D341Med (cell line): ENCODE data around the gene GALNT17.

Experiments used
- DNase-seq: peaks from one replicate; pipeline ENCODE4 v3.0.0; 2012; ENCODE audit warnings: low spot score

Gene GALNT17

DNA sequence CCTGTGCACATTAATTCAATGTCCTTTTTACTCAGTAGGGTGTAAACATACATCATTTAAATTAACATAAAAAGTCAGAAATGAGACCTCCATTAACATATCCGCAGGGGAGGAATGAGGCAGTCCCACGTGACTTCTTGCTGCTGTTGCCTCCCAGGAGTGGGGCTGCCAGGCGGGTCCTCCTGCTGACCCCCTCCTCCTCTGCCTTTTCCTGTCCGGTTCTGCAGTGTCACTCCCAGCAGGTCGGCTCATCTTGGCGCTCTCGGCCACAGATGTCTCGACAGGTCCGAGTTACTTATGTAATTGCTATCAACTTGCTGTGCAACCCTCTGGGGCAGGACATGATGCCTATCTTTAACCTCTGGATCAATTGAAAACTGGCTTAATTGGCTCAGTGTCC, 329.6 kb downstream of the GALNT17 start:
- no peak for DNase-seq

DNA sequence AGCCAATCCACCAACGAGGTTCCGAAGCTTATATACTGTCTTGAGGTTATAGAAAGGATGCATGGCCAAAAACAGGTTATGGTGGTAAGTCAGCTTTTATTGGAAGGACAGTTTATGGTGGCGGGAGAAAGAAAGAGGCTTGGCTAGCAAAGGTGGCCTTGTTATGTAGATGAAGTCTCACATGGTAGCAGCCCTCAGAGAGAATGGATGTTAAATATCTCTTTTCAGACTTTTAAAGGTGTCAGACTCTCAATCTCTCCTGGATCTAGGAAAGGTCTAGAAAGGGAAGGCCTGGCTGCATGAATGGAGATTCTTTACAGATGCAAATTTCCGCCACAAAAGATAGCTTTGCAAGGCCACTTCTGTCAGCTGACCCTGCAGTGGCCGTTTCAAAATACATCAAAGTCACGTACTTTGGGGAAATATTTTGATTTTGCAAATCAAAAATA, 333.8 kb downstream of the GALNT17 start:
- no peak for DNase-seq

DNA sequence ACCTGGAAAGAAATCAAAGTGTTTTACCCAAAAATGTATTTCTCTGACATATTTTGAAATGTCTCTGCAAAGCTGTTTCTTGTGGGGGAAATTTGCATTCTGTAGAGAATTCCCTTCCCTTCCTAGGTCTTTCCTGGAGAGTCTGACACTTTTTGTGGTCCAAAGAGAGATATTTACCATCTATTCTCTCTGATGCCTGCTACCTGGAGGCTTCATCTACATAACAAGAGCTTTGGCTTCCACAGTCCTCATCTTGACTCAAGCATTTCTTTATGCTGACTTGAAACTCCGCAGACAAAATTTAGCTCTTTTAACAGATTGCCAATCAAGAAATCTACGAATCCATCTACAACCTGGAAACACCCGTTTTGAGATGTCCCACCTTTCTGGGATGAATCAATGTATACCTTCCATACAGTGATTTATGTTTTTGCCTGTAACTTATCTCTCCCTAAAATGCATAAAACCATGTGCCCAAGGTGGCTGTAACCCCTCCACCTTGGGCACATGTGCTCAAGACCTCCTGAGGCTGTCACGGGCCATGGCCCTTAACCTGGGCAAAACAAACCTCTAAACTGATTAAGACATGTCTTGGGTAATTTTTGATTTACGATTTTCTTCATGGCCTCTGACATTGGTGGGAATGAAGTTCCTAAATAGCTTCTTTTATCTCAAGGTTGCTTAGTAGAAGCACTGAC, 334.7 kb downstream of the GALNT17 start:
- DNase-seq, result no peak

DNA sequence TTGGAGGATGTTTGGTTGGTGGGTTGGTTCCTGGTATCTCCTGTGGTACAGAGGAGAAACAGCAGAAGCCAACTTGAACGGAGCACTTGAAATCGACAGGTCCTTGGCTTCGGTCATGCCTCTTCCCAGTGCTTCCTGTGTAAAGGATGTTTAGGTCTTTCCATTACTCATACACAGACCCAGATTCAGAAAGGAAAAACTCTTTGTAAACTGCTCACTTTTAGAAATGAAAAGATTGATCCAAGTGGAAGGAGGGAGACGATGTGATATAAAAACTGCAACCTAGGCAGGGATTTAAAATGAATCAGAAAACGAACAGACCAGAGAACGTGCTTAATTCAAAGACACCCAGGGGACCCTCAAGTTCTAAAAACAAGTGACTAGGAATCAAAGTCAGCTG, 338.4 kb downstream of the GALNT17 start:
- no peak for DNase-seq

DNA sequence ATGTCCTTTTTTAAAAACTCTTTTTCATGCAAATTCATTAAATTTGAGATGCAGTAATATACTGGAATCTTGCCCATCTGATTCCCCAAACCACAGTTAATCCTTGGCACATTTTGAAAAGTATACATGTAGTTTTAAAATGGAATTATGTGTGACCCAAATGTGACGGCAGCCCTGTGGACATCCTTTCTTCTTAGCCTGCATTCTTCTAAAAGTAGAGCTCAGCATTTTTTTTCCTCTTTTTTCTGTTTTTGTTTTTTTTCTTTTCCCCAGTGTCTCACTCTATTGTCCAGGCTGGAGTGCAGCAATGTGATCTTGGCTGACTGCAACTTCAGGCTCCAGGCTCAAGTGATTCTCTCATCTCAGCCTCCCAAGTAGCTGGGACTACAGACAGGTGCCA, 338.9 kb downstream of the GALNT17 start:
- DNase-seq, result no peak

DNA sequence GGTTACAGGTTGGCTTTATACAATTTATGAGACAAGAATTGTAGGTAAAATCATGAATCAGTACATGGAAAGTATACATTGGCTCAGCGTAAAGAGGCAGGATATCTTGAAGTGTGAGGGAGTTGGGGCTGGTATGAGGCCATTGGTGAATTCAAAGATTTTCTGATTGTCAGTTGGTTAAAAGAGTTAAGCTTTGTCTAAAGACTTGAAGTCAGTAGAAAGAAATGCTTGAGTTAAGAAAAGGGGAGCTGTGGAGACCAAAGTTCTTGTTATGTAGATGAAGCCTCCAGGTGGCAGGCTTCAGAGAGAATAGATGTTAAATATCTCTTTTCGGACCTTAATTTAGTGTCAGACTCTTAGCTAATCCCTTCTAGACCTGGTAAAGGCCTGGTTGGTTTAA, 341.0 kb downstream of the GALNT17 start:
- DNase-seq, result no peak

DNA sequence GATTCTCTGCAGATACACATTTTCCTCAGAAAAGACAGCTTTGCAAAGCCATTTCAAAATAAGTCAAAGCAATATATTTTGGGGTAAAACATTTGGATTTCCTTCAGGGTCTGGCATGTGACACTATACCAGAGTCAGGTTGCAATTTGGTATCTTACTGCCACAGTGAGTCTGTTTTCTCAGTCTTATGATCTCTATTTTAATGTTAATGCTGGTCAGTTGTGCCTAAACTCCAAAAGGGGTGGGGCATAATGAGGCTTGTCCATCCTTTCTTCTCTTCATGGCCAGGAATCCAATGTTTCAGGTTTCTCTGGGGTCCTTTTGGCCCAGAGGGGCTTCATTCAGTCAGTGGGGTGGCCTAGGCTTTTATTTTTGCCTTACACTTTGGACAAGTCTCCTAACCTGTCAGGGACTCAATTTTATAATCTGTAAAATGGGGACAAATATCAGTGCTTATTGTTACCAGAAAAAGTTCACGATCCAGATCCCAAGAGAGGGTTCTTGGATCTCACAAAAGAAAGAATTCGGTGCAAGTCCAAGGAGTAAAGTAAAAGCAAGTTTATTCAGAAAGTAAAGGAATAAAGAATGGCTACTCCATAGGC, 341.5 kb downstream of the GALNT17 start:
- DNase-seq, result no peak

DNA sequence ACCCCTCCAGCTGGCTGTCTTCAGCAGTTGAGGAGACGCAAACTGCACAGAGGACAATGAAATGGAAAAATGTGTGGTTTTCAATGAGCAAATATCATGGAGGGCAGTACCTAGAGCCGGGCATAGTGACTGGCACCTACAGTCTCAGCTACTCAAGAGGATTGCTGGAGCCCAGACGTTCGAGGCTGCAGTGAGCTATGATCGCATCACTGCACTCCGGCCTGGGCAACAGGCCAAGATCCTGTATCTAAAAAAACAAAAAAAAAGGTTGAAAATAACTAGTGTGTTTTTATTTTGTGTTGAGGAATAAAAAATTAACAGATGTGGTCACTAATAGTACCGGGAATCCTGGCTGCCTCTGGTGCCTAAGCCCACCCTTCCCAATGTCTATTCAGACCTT, 345.5 kb downstream of the GALNT17 start:
- DNase-seq, result no peak

DNA sequence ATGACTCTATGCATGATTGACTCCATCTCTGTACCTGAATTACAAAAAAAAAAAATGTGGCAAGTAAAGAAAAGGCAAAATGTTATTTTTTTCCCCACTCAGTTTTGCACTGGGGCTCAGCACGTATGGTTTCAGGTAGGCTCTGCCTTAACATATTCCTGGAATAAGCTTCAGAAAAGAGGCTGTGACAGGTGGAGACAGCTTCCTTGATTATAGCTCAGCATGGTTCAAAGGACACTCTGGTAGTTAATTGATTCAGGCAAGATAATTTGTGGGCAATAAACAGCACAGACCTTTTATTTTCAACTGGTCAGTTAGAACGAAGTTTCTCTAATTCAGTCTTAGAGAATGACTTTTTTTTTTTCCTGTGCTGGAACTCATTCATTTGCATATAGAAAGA, 347.3 kb downstream of the GALNT17 start:
- DNase-seq, result no peak

DNA sequence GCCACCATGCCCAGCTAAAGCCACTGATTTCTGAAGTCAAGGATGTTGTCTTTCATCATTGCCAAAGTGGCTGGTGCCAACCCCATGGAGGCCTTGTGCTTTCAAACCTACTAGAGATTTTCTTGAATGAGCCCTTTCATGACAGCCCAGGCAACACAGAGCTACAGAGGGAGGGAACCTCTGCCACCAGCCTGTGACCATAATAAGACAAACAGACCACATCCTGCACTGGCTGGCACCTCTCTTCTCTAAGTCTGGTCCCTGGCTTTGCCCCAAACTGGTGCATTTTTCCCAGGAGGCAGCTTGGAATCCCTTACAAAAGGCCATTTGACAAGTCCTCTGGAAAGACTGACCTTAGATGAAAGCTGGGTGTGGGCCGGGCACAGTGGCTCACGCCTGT, 348.8 kb downstream of the GALNT17 start:
- no peak for DNase-seq

DNA sequence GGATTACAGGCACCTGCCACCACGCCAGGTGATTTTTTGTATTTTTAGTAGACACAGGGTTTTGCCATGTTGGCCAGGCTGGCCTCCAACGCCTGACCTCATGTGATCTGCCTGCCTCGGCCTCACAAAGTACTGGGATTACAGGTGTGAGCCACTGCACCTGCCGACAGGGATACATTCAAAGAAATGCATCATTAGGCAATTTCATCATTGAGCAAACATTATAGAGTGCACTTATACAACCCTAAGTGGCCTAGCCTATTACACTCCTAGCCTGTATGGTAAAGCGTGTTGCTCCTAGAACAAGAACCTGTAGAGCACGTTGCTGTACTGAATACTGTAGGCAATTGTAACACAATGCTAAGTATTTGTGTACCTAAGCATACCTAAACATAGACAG, 350.3 kb downstream of the GALNT17 start:
- DNase-seq, result no peak

DNA sequence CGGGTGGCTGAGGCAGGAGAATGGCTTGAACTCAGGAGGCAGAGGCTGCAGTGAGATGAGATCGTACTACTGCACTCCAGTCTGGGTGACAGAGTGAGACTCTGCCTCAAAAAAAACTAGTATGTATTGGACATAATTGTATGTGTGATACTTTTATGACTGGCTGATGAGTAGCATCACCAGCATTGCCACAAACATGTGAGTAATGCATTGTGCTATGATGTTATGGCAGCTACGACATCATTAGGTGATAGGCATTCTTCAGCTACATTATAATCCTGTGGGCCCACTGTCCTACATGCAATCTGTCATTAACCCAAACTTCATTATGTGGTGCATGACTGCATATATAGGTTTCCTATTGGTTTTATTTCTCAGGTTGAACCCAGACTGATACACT, 352.4 kb downstream of the GALNT17 start:
- no peak for DNase-seq

DNA sequence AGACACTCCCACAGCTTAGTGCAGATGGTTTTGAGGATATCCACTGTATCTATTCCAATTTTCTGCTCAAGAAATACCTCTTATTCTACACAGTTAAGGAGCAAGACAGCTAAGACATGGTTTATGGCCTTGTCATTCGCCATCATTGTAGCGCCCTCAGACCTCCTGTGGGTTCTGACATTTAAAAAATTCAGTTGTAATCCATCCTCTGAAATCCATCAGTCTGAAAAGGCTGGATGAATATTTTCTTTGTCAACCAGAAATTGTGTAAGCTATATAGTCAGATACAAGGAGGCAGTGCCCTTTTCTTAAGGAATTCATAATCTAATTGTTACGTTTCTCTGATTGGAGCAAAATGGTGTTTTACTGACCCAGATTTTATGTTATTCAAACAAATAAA, 353.6 kb downstream of the GALNT17 start:
- DNase-seq, result no peak

DNA sequence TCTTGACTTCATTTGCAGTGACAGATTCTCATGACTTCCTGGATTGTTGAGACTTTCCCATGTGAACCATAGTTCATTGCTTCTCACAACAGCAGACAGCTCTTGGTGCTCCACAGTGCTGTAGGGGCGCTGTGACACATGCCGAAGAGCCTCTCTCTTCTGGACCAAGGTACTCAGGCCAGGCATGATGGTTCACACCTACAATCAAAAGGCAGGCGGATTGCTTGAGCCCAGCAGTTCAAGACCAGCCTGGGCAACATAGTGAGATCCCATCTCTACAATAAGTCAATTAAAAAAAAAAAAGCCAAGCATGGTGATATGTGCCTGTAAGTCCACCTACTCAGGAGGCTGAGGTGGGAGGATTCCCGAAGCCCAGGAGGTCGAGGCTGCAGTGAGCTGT, 354.5 kb downstream of the GALNT17 start:
- DNase-seq, result no peak

DNA sequence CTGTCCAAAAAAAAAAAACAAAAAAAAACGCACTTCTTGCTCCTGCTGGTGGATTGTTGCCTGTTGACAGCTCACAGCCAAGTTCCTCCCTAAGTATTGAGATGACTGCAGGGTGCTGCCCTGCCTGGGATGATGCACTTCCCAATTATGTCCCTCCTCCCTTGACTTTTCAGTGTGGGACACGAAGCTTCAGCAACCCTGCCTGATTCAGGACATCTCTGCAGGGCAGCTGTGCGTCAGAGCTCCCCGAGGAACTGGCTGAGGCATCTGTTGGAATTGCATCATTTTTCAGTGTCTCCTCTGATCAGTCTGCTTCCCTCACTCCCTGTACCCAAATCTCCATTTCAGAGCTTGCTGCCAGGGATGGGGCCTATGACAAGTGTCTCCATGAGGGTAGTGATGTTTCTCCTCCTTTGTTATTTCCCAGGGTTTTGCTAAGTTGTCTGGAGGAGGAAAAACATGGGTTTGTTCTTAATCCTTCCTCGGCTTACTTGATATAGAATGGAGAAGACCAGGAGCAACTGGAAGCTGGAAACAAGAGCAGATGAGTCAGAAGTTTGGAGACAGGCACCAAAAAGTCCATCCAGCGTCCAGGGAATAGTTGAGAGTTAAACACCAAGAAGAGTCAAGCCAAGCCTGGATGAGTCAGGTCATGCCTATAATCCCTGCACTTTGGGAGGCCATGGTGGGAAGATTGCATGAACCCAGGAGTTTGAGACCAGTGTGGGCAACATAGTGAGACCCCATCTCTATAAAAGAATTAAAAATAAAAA, 355.1 kb downstream of the GALNT17 start:
- no peak for DNase-seq

DNA sequence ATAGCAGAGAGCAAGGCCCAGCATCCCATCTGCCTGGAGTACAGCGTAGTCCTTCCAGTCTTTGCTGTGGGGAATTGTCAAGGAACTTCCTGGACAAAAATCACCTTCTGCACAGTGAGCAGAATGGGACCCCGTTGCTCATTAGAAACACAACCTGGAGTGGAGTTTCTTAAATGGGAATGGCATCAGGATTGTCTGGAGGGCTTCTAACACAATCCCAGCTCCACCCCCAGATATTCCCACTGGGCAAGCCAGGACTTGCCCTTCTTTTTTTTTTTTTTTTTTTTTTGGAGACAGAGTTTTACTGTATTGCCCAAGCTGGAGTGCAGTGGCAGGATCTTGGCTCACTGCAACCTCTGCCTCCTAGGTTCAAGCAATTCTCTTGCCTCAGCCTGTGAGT, 356.4 kb downstream of the GALNT17 start:
- peak; percentile 57 for DNase-seq

DNA sequence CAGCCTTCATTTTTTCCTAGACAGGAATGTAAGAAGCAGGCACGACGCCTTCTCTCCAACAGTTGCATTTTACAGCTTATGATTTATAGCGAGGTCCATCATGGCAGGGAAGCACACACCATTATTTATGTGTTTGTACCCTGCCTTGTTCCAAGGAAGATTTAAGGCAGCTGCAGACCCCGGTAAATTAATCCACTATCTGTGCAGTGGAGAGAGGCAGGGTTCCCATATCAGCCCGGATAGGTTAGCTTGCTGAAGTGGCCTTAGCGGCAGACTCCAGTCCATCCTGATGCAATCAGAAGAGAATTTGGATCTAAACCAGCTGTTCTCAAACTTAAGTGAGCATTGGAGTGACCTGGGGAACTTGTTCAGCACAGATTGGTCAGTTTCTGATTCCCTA, 359.4 kb downstream of the GALNT17 start:
- no peak for DNase-seq

DNA sequence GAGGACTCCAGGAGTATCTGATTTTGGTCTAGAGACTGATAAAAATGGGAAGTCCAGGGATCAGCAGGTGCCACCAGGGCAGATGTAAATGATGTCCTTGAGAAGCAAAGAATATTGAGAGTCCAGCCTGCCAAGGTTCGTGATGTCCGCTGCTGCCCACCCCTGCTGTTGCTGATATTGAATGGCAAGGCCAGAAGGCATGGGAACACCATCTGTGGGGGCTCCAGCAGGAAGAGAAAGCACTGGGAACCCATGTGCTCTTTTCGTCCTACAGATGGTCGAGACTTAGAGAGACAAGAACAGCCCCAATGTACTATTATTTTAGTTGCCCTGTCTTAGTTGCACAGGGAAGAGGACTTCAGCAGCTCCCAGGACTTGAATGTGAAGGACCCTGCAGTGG, 363.9 kb downstream of the GALNT17 start:
- no peak for DNase-seq

DNA sequence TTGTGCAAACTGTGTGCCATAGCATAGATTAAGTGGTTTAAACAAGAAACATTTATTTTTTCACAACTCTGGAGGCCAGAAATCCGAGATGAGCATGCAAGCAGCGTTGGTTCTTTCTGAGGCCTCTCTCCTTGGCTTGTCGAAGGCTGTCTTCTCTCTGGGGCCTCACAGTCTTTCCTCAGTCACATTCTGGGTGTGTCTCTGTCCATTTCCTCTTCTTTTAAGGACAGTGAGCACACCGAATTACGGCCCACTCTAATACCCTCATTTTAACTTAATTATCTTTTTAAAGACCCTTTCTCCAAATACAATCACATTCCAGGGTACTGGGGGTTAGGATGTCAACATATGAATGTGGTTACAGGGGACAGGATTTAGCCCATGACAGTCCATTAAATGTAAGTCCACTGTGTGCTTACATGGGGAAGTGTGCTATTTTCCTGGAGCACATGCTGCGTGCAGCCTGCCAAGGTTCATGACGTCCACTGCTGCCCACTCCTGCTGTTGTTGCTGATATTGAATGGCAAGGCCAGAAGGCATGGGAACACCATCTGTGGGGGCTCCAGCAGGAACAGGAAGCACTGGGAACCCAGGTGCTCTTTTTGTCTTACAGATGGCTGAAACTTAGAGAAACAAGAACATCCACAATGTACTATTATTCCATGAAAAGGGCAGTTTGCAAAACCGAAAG, 365.5 kb downstream of the GALNT17 start:
- DNase-seq, result no peak

DNA sequence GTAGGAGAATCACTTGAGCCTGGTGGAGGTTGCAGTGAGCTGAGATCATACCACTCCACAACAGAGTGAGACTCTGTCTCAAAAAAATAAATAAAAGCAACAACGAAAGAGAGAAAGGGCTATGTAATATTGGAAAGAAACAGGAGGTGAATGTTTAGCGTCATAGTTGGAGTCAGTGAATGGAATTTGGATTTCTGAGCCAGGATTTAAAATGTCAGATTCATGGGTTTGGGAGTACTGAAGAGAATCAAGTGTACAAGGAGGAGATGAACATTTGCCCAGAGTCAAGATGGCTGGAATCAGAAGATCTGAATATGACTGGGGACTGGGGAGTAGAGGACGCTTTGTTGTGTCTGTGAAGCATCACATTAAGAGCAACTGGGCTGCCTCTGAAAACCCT, 366.4 kb downstream of the GALNT17 start:
- DNase-seq, result no peak

DNA sequence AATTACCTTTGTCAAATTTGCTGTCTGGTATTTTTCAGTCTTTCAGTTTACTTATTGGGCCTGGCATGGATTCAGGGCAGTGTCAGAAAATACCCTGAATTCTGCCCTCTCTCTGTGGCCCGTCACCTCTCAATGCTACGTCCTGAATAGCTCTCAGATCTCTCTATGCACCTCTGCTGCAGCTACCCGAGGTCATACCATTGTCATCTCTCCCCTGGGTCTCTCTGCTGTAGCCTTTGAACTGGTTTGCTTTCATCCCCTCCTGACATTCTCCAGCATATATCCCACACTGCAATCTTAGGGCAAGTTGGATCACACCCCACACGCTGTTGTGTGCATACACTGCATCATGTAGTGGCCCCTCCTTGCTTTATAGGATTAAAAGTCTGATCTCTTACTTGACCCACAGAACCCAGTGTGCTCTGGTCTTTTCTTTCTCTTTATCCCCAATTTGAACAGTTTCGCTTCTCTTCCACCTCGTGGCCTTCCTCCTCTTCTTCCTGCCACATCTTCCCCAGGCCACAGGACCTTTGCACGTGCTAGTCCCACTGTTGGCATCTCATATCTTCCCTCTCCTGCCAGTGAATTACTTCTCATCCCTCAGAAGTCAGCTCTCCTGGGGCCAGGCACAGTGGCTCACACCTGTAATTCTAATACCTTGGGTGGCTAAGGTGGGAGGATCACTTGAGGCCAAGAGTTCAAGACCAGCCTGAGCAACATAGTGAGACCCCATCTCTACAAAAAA, 372.9 kb downstream of the GALNT17 start:
- no peak for DNase-seq

DNA sequence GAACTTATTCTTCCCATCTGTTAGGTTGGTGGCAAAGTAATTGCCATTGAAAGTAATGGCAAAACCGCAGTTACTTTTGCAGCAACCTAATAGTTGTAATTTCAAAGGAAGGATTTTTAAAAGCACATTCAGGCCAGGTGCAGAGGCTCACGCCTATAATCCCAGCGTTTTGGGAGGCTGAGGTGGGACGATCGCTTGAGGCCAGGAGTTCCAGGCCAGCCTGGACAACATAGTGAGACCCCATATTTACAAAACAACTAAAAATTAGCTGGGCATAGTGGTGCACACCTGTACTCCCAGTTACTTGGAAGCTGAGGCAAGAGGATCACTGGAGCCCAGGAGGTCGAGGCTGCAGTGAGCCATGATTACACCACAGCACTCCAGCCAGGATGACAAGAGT, 374.9 kb downstream of the GALNT17 start:
- no peak for DNase-seq
